K562 (cell line): Measurements from ENCODE around the gene CCDC187. TPM values are rescaled to one million over a fixed set of nuclear protein-coding genes. Genes with fewer than 3 reads are reported as not detected.

ENCODE experiments used
- ATAC-seq: fragments of 200-7000 bp; cut with Tn5 transposase; 3 replicates; pipeline ENCODE4 v1.9.1; 2020; ENCODE audit warnings: moderate library complexity
- BruUV-seq: library from RNA; stranded (reverse); fragments of 400-500 nt; replicated peaks from 2 replicates; lab custom pipeline; 2021; lab: Mats Ljungman, UMichigan
- CTCF ChIA-PET: fragments of 300-600 bp; formaldehyde crosslinking; extraction: SDS; loops from one replicate; lab custom pipeline; 2021; ENCODE audit warnings: low intra/inter-chr PET ratio; lab: Yijun Ruan, JAX
- POLR2A ChIA-PET: fragments of 300-600, 350-650 bp; sonication (Branson Sonifier 250); formaldehyde crosslinking; extraction: SDS; loops from one replicate; lab custom pipeline; 2021; ENCODE audit warnings: antibody characterized with exemption, inconsistent platforms; lab: Yijun Ruan, JAX
- DNase-seq, 4 experiments: peaks; one replicate each; pipeline versions ENCODE4 v3.0.0 to v3.0.0-alpha.2; 2011 to 2018; ENCODE audit warnings: low spot score in 3 of 4, mixed read lengths in 3 of 4; ENCODE audit errors: extremely low read depth in 1 of 4
- FAIRE-seq: peaks from 2 replicates; lab custom pipeline; 2011; peaks lifted over from hg19 to GRCh38; lab: Jason Lieb, UNC
- H2AFZ ChIP-seq: 2 replicates; pipeline ENCODE4 v1.6.0; 2011; ENCODE audit warnings: low read depth, low read length, control low read depth, inconsistent platforms
- H3K27ac ChIP-seq: fragments of 200-600 bp; 3 replicates; pipeline ENCODE4 v1.8.0; 2011; ENCODE audit warnings: low read depth, mild to moderate bottlenecking, control low read depth, inconsistent platforms, low read length, moderate library complexity, mixed read lengths; ENCODE audit errors: extremely low read depth
- H3K27me3 ChIP-seq, 2 experiments: fragments of 300-600 bp in 1 of 2; 2 replicates in 1 of 2; 3 replicates in 1 of 2; pipeline versions ENCODE4 v1.6.0 to v1.8.0; 2011; ENCODE audit warnings: inconsistent platforms in 2 of 2, low read length in 2 of 2, mild to moderate bottlenecking in 1 of 2, mixed read lengths in 1 of 2, moderate library complexity in 1 of 2; ENCODE audit not compliant: control insufficient read depth in 2 of 2, insufficient read depth in 2 of 2
- H3K36me3 ChIP-seq: fragments of 300-600 bp; 3 replicates; pipeline ENCODE4 v1.8.0; 2011; ENCODE audit warnings: mild to moderate bottlenecking, low read length, inconsistent platforms; ENCODE audit not compliant: control insufficient read depth, insufficient read depth
- H3K4me1 ChIP-seq, 2 experiments: fragments of 200-600 bp in 1 of 2; replicated peaks in 1 of 2; 2 replicates in 1 of 2; 3 replicates in 1 of 2; pipeline versions ENCODE4 v1.5.1 to v1.8.0; 2011; ENCODE audit warnings: inconsistent platforms in 2 of 2, low read length in 2 of 2, mild to moderate bottlenecking in 1 of 2, mixed read lengths in 1 of 2, moderate library complexity in 1 of 2; ENCODE audit not compliant: control insufficient read depth in 2 of 2, insufficient read depth in 2 of 2
- H3K4me2 ChIP-seq: 2 replicates; pipeline ENCODE4 v1.6.1; 2011; ENCODE audit warnings: low read length, control low read depth, inconsistent platforms, mixed read lengths; ENCODE audit not compliant: insufficient read depth
- H3K4me3 ChIP-seq: fragments of 200-600 bp; sonication (generic), shearing (Covaris generic); 2 replicates; pipeline ENCODE4 v1.5.1; 2016; ENCODE audit warnings: control low read depth, inconsistent platforms
- H3K79me2 ChIP-seq: fragments of 200-600 bp; 3 replicates; pipeline ENCODE4 v1.8.0; 2011; ENCODE audit warnings: low read length, inconsistent platforms; ENCODE audit not compliant: control insufficient read depth, insufficient read depth
- H3K9ac ChIP-seq, 2 experiments: 2 replicates each; pipeline versions ENCODE4 v1.6.0 to v1.6.1; 2011; ENCODE audit warnings: low read depth in 2 of 2, low read length in 2 of 2, control low read depth in 1 of 2, inconsistent platforms in 1 of 2, mild to moderate bottlenecking in 1 of 2, mixed read lengths in 1 of 2; ENCODE audit not compliant: insufficient read depth in 1 of 2
- H3K9me1 ChIP-seq: one replicate; pipeline ENCODE4 v1.6.0; 2011; ENCODE audit warnings: inconsistent platforms, mild to moderate bottlenecking, low read length, moderate library complexity; ENCODE audit not compliant: control insufficient read depth, insufficient read depth
- H3K9me3 ChIP-seq: replicated peaks from 2 replicates; pipeline ENCODE4 v1.5.1; 2011; ENCODE audit warnings: low read depth, low read length, inconsistent platforms; ENCODE audit not compliant: control insufficient read depth, insufficient read depth
- H4K20me1 ChIP-seq: replicated peaks from 2 replicates; pipeline ENCODE4 v1.6.1; 2011; ENCODE audit warnings: low read length, inconsistent platforms, mixed read lengths; ENCODE audit not compliant: control insufficient read depth, insufficient read depth
- ARHGAP35 ChIP-seq: fragments of 450-650 bp; IDR thresholded peaks from 2 replicates; pipeline ENCODE4 v1.6.1; 2018; ENCODE audit not compliant: partially characterized antibody
- BHLHE40 ChIP-seq: IDR thresholded peaks from 2 replicates; pipeline ENCODE4 v1.6.1; 2011; ENCODE audit warnings: low read length, improper control_type of control experiment
- BRD4 ChIP-seq: fragments of 200-600 bp; sonication (generic); IDR thresholded peaks from 2 replicates; pipeline ENCODE4 v1.6.1; 2017; ENCODE audit warnings: inconsistent platforms
- GATAD2B ChIP-seq: fragments of 450-650 bp; IDR thresholded peaks from 2 replicates; pipeline ENCODE4 v1.6.1; 2017; ENCODE audit warnings: mild to moderate bottlenecking, borderline replicate concordance
- GTF2E2 ChIP-seq: fragments of 200-800 bp; sonication (Bioruptor generic); IDR thresholded peaks from 2 replicates; pipeline ENCODE4 v1.6.1; 2016; ENCODE audit warnings: missing genetic modification characterization, missing compliant biosample characterization
- JUNB ChIP-seq: fragments of 450-650 bp; formaldehyde crosslinking; conservative IDR thresholded peaks from 2 replicates; pipeline ENCODE4 v1.4.0; 2020; ENCODE audit warnings: mild to moderate bottlenecking
- MAFG ChIP-seq: fragments of 450-650 bp; conservative IDR thresholded peaks from 2 replicates; pipeline ENCODE4 v1.6.1; 2016; ENCODE audit warnings: missing genetic modification characterization, missing compliant biosample characterization
- MAZ ChIP-seq, 2 experiments: fragments of 450-650 bp in 1 of 2; sonication (generic) in 1 of 2; formaldehyde crosslinking; IDR thresholded peaks in 1 of 2; conservative IDR thresholded peaks in 1 of 2; 2 replicates each; pipeline versions ENCODE4 v1.4.0 to v1.5.0; 2020; ENCODE audit warnings: mild to moderate bottlenecking in 1 of 2, missing genetic modification reagents in 1 of 2
- MCM5 ChIP-seq: fragments of 450-650 bp; IDR thresholded peaks from 2 replicates; pipeline ENCODE4 v1.6.1; 2016; ENCODE audit warnings: low read depth
- NEUROD1 ChIP-seq: fragments of 150-350 bp; IDR thresholded peaks from 2 replicates; pipeline ENCODE4 v1.6.1; 2014; ENCODE audit warnings: borderline replicate concordance, low read length, low read depth; ENCODE audit not compliant: partially characterized antibody
- U2AF1 ChIP-seq: fragments of 200-400 bp; formaldehyde crosslinking; optimal IDR thresholded peaks from 2 replicates; pipeline ENCODE3; 2017; ENCODE audit warnings: mild to moderate bottlenecking, low read depth, low read length, moderate library complexity
- ZNF551 ChIP-seq: fragments of 250-450 bp; sonication (Bioruptor Pico); IDR thresholded peaks from 2 replicates; pipeline ENCODE4 v1.5.0; 2021; ENCODE audit warnings: mild to moderate bottlenecking, moderate library complexity
- ZNF584 ChIP-seq: fragments of 200-800 bp; sonication (Bioruptor generic); IDR thresholded peaks from 2 replicates; pipeline ENCODE4 v1.6.1; 2016; ENCODE audit warnings: low read depth, mild to moderate bottlenecking, missing genetic modification characterization, missing compliant biosample characterization
- ZNF75A ChIP-seq: fragments of 450-650 bp; formaldehyde crosslinking; IDR thresholded peaks from 2 replicates; pipeline ENCODE4 v1.4.0; 2020; ENCODE audit warnings: mild to moderate bottlenecking
- WGBS: fragments of 100-300 bp; shearing (Covaris generic); methylation state at CpG from one replicate; pipeline ENCODE4 v1.1.6; 2016; ENCODE audit warnings: low coverage, mixed read lengths; ENCODE audit not compliant: insufficient coverage; ENCODE audit errors: missing lambda C conversion rate; 5-methylcytosine and 5-hydroxymethylcytosine counted together
- in situ Hi-C: fragments of 300-500 bp; cut with MboI; formaldehyde crosslinking; loops from 4 replicates; pipeline ENCODE4 v1.15.0; 2018; ENCODE audit warnings: inconsistent platforms, mixed read lengths
- intact Hi-C: fragments of 100-400 bp; cut with micrococcal nuclease; formaldehyde crosslinking; loops from 2 replicates; pipeline ENCODE4 v1.14.2; 2022
- polyA plus RNA-seq, 8 experiments: library from polyadenylated mRNA; depleted of rRNA in 4 of 8; stranded (reverse) in 5 of 8; unstranded in 3 of 8; fragments of >200 nt; fragmentation: Nextera tagmentation in 2 of 8; fragmentation: Illumina TruSeq in 1 of 8; extraction: Ambion mirVana in 2 of 8; extraction: Trizol in 1 of 8; gene quantifications; 2 replicates each; pipeline versions ENCODE4 v1.2.1 to v1.2.3, GENCODE V29; 2011 to 2014; ENCODE audit warnings: inconsistent platforms in 1 of 8, missing spikeins in 1 of 8
- total RNA-seq, 7 experiments: library from RNA; depleted of rRNA in 6 of 7; stranded (reverse); fragments of >200 nt in 6 of 7; fragmentation: Illumina TruSeq in 2 of 7; extraction: Trizol in 2 of 7; gene quantifications; 2 replicates each; pipeline versions ENCODE4 v1.2.1 to v1.2.3, GENCODE V29; 2011 to 2021; ENCODE audit warnings: low replicate concordance in 1 of 7
- TF ChIP-seq, protein P1 (sequence below): fragments of 250-450 bp; sonication (Bioruptor Pico); IDR thresholded peaks from 2 replicates; pipeline ENCODE4 v1.4.0; 2020; ENCODE audit warnings: mild to moderate bottlenecking, moderate library complexity
- TF ChIP-seq, protein P2 (sequence below): IDR thresholded peaks from 2 replicates; pipeline ENCODE4 v1.6.1; 2011; ENCODE audit not compliant: insufficient read length; ENCODE audit errors: extremely low read depth
- TF ChIP-seq, protein P3 (sequence below): fragments of 450-650 bp; formaldehyde crosslinking; IDR thresholded peaks from 2 replicates; pipeline ENCODE4 v1.4.0; 2020; ENCODE audit warnings: mild to moderate bottlenecking

Gene CCDC187
- total and polyA plus RNA-seq, 9 of the 15 experiments (the other 6 are each of a cell fraction or from before 2014, with no cell fraction given): not detected

DNA sequence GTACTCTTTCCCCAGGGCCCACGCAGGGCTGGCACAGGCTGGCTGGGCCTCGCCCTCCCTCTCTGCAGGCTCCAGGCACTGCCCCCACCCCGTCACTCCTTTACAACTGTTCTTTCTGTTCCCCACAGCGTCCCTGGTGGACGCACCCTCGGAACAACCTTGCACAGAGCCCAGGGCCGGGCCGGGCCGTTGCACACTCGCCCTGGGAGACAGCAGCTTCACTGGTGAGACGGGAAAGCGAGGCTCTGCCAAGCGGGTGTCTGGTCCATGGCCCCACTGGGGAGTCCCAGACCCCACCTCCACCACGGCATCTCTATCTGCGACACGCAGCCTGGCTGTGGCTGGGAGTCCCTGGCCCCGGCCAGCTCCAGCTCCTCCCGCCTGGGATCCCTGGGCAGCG, 39.9 kb downstream of the CCDC187 start (continued):
- no peak for TF ChIP-seq NEUROD1
- peak in 1 of 2 experiments; percentile 72; a peak in 2 of 4 replicates for TF ChIP-seq MAZ (CRISPR knock-in tag; conservative IDR thresholded peaks at IDR 0.05 in 1 of 2, IDR thresholded peaks at IDR 0.05 in 1 of 2)
- no peak for TF ChIP-seq ZNF75A
- TF ChIP-seq MCM5: no peak
- TF ChIP-seq, protein P1, sequence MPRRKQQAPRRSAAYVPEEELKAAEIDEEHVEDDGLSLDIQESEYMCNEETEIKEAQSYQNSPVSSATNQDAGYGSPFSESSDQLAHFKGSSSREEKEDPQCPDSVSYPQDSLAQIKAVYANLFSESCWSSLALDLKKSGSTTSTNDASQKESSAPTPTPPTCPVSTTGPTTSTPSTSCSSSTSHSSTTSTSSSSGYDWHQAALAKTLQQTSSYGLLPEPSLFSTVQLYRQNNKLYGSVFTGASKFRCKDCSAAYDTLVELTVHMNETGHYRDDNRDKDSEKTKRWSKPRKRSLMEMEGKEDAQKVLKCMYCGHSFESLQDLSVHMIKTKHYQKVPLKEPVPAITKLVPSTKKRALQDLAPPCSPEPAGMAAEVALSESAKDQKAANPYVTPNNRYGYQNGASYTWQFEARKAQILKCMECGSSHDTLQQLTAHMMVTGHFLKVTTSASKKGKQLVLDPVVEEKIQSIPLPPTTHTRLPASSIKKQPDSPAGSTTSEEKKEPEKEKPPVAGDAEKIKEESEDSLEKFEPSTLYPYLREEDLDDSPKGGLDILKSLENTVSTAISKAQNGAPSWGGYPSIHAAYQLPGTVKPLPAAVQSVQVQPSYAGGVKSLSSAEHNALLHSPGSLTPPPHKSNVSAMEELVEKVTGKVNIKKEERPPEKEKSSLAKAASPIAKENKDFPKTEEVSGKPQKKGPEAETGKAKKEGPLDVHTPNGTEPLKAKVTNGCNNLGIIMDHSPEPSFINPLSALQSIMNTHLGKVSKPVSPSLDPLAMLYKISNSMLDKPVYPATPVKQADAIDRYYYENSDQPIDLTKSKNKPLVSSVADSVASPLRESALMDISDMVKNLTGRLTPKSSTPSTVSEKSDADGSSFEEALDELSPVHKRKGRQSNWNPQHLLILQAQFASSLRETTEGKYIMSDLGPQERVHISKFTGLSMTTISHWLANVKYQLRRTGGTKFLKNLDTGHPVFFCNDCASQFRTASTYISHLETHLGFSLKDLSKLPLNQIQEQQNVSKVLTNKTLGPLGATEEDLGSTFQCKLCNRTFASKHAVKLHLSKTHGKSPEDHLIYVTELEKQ: no peak
- no peak for TF ChIP-seq GATAD2B

DNA sequence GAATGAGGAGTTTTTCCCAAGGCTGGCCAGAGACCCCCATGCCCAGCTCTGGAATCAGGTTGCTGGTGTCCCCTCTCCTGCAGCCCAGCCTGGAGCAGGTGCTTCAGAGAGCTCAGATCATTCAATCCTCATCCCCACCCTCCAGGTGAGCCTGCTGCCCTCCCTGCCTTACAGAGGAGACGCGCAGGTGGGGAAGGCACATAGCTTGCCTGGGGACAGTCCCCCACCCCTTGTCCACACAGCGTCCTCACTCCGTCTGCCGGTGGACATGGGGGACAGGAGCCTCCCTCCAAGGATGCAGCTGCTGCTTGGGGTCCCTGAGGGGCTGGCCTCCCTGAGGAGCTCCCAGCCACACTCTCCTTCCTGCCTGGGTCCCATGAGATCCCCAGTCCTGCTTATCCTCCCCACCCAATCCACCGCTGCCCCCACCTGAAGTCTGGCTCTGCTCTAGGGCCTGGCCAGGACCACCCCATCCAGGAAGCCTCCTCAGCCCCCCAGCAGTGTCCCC, 41.2 kb downstream of the CCDC187 start:
- DNase-seq: no peak
- H3K4me3 ChIP-seq: no peak overlapping the region
- H3K27ac ChIP-seq: no peak overlapping the region
- H3K9me1 ChIP-seq: no peaks in the 10 kb centered on the region
- BruUV-seq: no TSS peak
- H3K4me2 ChIP-seq: no peak overlapping the region
- FAIRE-seq: no peak
- H3K79me2 ChIP-seq: no peaks in the 10 kb centered on the region
- 40% methylated on average over 5 of the region's 6 CpGs for WGBS
- no peaks in the 10 kb centered on the region for H3K9me3 ChIP-seq
- H3K27me3 ChIP-seq: peaks cover 18 to 60% of the 10 kb centered on the region in 2 experiments; a peak in 4 of 5 replicates
- no peak overlapping the region for H2AFZ ChIP-seq
- H3K36me3 ChIP-seq: no peaks in the 10 kb centered on the region
- in situ Hi-C loops: no loop called here
- intact Hi-C loops: no loop called here
- ChIA-PET POLR2A (interaction anchor here (0.9 to 1.2 kb wide), 2 partner anchors 12 to 105 kb away, joined by 3 to 4 read pairs; no protein-coding TSS in a partner anchor), CTCF (no interaction called here)
- ATAC-seq: no peak
- H4K20me1 ChIP-seq: no peaks in the 10 kb centered on the region; the same call in none of the 2 replicates
- peaks cover 0 to 68% of the 10 kb centered on the region in 2 experiments; a peak in 3 of 5 replicates for H3K4me1 ChIP-seq
- H3K9ac ChIP-seq: peak overlapping the region in 1 of 2 experiments; percentile 52; a peak in 1 of 4 replicates
- TF ChIP-seq ZNF551 (CRISPR knock-in tag) (no peak), GTF2E2 (tag) (no peak), BRD4 (no peak), BHLHE40 (no peak), ZNF584 (CRISPR knock-in tag) (no peak), ARHGAP35 (no peak), U2AF1 (no peak), MAFG (no peak), JUNB (CRISPR knock-in tag) (no peak)
- TF ChIP-seq, protein P2, sequence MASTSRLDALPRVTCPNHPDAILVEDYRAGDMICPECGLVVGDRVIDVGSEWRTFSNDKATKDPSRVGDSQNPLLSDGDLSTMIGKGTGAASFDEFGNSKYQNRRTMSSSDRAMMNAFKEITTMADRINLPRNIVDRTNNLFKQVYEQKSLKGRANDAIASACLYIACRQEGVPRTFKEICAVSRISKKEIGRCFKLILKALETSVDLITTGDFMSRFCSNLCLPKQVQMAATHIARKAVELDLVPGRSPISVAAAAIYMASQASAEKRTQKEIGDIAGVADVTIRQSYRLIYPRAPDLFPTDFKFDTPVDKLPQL: no peak
- TF ChIP-seq, protein P3, sequence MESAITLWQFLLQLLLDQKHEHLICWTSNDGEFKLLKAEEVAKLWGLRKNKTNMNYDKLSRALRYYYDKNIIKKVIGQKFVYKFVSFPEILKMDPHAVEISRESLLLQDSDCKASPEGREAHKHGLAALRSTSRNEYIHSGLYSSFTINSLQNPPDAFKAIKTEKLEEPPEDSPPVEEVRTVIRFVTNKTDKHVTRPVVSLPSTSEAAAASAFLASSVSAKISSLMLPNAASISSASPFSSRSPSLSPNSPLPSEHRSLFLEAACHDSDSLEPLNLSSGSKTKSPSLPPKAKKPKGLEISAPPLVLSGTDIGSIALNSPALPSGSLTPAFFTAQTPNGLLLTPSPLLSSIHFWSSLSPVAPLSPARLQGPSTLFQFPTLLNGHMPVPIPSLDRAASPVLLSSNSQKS (CRISPR knock-in tag): no peak
